Measurements from ENCODE around the gene COQ6. TPM values are rescaled to one million over a fixed set of nuclear protein-coding genes. Genes with fewer than 3 reads are reported as not detected.

The COQ6 gene
- polyA plus RNA-seq, 1 donor from 2014 or later: 82.3 TPM

GRCh38 chr14:73973497-73973896 lies 23.4 kb downstream of the COQ6 start:
- no peaks in the 10 kb centered on the region for H3K9me3 ChIP-seq (ENCODE audit: low read length)
- no peaks in the 10 kb centered on the region for H3K9me2 ChIP-seq (ENCODE audit: insufficient read depth, low read length)
- H3K4me3 ChIP-seq (ENCODE audit: low read length): no peak overlapping the region
- H3F3A ChIP-seq (ENCODE audit: insufficient read depth, low read length, poor library complexity, severe bottlenecking): no peaks in the 10 kb centered on the region
- no peak overlapping the region for H3K9ac ChIP-seq (ENCODE audit: low read length)
- no peak overlapping the region for H3K4me2 ChIP-seq (ENCODE audit: low read length)
- no peaks in the 10 kb centered on the region for H3K36me3 ChIP-seq (ENCODE audit: insufficient read depth, low read length)
- H2AFZ ChIP-seq (ENCODE audit: low read depth, low read length): no peak overlapping the region
- no peaks in the 10 kb centered on the region for H3K27me3 ChIP-seq (ENCODE audit: insufficient read depth, low read depth, low read length)
- no peaks in the 10 kb centered on the region for H3K79me2 ChIP-seq (replicated peaks; ENCODE audit: insufficient read depth, low read length)
- no peak overlapping the region for H3K27ac ChIP-seq (ENCODE audit: low read length)
- TF ChIP-seq SMC3 (conservative IDR thresholded peaks at IDR 0.05; ENCODE audit: poor library complexity): no peak
- no peaks in the 10 kb centered on the region for H4K20me1 ChIP-seq (ENCODE audit: insufficient read depth)

- H3K36me3 ChIP-seq (ENCODE audit: insufficient read depth, low read length): no peaks in the 10 kb centered on the region
- H3K4me3 ChIP-seq (ENCODE audit: low read length): no peak overlapping the region
- H2AFZ ChIP-seq (ENCODE audit: low read depth, low read length): no peak overlapping the region
- TF ChIP-seq REST (IDR thresholded peaks at IDR 0.05; ENCODE audit: borderline replicate concordance) (no peak), MXI1 (conservative IDR thresholded peaks at IDR 0.05; ENCODE audit: poor library complexity, severe bottlenecking) (no peak), EP300 (conservative IDR thresholded peaks at IDR 0.05; ENCODE audit: poor library complexity, severe bottlenecking) (no peak), POLR2AphosphoS5 (IDR thresholded peaks at IDR 0.05) (no peak), SMC3 (conservative IDR thresholded peaks at IDR 0.05; ENCODE audit: poor library complexity) (no peak), CTCF (IDR thresholded peaks at IDR 0.05; ENCODE audit: poor library complexity, severe bottlenecking) (no peak), RAD21 (conservative IDR thresholded peaks at IDR 0.05) (no peak), TAF1 (IDR thresholded peaks at IDR 0.05; ENCODE audit: low read depth) (no peak), EZH2 (IDR thresholded peaks at IDR 0.05; ENCODE audit: borderline replicate concordance, insufficient read depth, low read length, poor library complexity, severe bottlenecking) (no peak)
- no peak overlapping the region for H3K4me2 ChIP-seq (ENCODE audit: low read length)
- H4K20me1 ChIP-seq (ENCODE audit: insufficient read depth): no peaks in the 10 kb centered on the region
- no peak overlapping the region for H3K9ac ChIP-seq (ENCODE audit: low read length)
- H3K79me2 ChIP-seq (replicated peaks; ENCODE audit: insufficient read depth, low read length): no peaks in the 10 kb centered on the region
- H3K9me2 ChIP-seq (ENCODE audit: insufficient read depth, low read length): no peaks in the 10 kb centered on the region
- no peaks in the 10 kb centered on the region for H3K27me3 ChIP-seq (ENCODE audit: insufficient read depth, low read depth, low read length)
- no peaks in the 10 kb centered on the region for H3K9me3 ChIP-seq (ENCODE audit: low read length)
- no peaks in the 10 kb centered on the region for H3F3A ChIP-seq (ENCODE audit: insufficient read depth, low read length, poor library complexity, severe bottlenecking)
- H3K27ac ChIP-seq (ENCODE audit: low read length): no peak overlapping the region
These were observed 26.0 kb downstream of the COQ6 start for GRCh38 chr14:73976125-73976524.

- Histone ChIP-seq H3K9me3 (ENCODE audit: low read length) (no peaks in the 10 kb centered on the region), H3K79me2 (replicated peaks; ENCODE audit: insufficient read depth, low read length) (no peaks in the 10 kb centered on the region), H4K20me1 (ENCODE audit: insufficient read depth) (no peaks in the 10 kb centered on the region), H3K27ac (ENCODE audit: low read length) (no peak overlapping the region), H3K36me3 (ENCODE audit: insufficient read depth, low read length) (no peaks in the 10 kb centered on the region), H3K27me3 (ENCODE audit: insufficient read depth, low read depth, low read length) (no peaks in the 10 kb centered on the region), H3K4me3 (ENCODE audit: low read length) (no peak overlapping the region), H3K9me2 (ENCODE audit: insufficient read depth, low read length) (no peaks in the 10 kb centered on the region), H3F3A (ENCODE audit: insufficient read depth, low read length, poor library complexity, severe bottlenecking) (no peaks in the 10 kb centered on the region), H3K4me2 (ENCODE audit: low read length) (no peak overlapping the region), H3K9ac (ENCODE audit: low read length) (no peak overlapping the region), H2AFZ (ENCODE audit: low read depth, low read length) (no peak overlapping the region)
- TF ChIP-seq TAF1 (IDR thresholded peaks at IDR 0.05; ENCODE audit: low read depth): no peak
- TF ChIP-seq REST (IDR thresholded peaks at IDR 0.05; ENCODE audit: borderline replicate concordance): no peak
- TF ChIP-seq MXI1 (conservative IDR thresholded peaks at IDR 0.05; ENCODE audit: poor library complexity, severe bottlenecking): no peak
- no peak for TF ChIP-seq EZH2 (IDR thresholded peaks at IDR 0.05; ENCODE audit: borderline replicate concordance, insufficient read depth, low read length, poor library complexity, severe bottlenecking)
- TF ChIP-seq EP300 (conservative IDR thresholded peaks at IDR 0.05; ENCODE audit: poor library complexity, severe bottlenecking): no peak
- TF ChIP-seq CTCF (IDR thresholded peaks at IDR 0.05; ENCODE audit: poor library complexity, severe bottlenecking): no peak
- no peak for TF ChIP-seq SMC3 (conservative IDR thresholded peaks at IDR 0.05; ENCODE audit: poor library complexity)
- no peak for TF ChIP-seq RAD21 (conservative IDR thresholded peaks at IDR 0.05)
- no peak for TF ChIP-seq POLR2AphosphoS5 (IDR thresholded peaks at IDR 0.05)
These were observed 27.8 kb downstream of the COQ6 start for GRCh38 chr14:73977896-73978295.

Measured in neural cell (in vitro differentiated cells).